PFSK-1 (cell line): ENCODE data around the gene EFCAB10.

Experiments
- FOXP2 ChIP-seq: optimal IDR thresholded peaks from 2 replicates; pipeline ENCODE3; 2011; ENCODE audit warnings: borderline replicate concordance, control low read depth, inconsistent platforms; ENCODE audit not compliant: insufficient read depth; ENCODE audit errors: extremely low read length, extremely low read depth
- POLR2AphosphoS5 ChIP-seq: IDR thresholded peaks from 2 replicates; pipeline ENCODE4 v1.6.1; 2012; ENCODE audit warnings: low read depth, mild to moderate bottlenecking, control low read depth, low read length, moderate library complexity
- SIN3A ChIP-seq: IDR thresholded peaks from 2 replicates; pipeline ENCODE4 v1.6.1; 2012; ENCODE audit warnings: mild to moderate bottlenecking, low read length, moderate library complexity, borderline replicate concordance; ENCODE audit not compliant: insufficient read depth
- TAF1 ChIP-seq: IDR thresholded peaks from 2 replicates; pipeline ENCODE4 v1.6.1; 2012; ENCODE audit warnings: low read length, control low read depth, borderline replicate concordance; ENCODE audit not compliant: insufficient read depth
- TF ChIP-seq, protein P1 (sequence below), 2 experiments: IDR thresholded peaks; 2 replicates each; pipeline versions ENCODE4 v1.6.1 to v1.8.0; 2011 to 2012; ENCODE audit warnings: low read depth in 2 of 2, low read length in 2 of 2, control low read depth in 1 of 2, inconsistent platforms in 1 of 2, mild to moderate bottlenecking in 1 of 2, moderate library complexity in 1 of 2; ENCODE audit not compliant: insufficient read depth in 1 of 2

EFCAB10 gene

DNA sequence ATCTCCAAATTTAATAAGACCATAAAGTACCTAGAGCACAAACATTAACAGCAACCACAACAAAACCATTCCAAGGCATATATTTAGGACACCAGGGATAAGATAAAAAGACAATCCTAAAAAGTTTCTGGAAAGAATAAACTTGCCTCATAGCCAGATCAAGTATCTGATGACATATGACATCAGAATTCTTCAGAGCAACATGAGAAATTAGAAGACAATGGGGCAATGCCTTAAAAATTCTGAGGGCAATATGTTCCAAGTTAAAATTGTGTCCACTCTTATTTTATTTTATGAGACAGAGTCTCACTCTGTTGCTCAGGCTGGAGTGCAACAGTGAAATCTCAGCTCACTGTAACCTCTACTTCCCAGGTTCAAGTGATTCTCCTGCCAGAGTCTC is 2.8 kb downstream of the EFCAB10 start:
- TF ChIP-seq SIN3A (no peak), POLR2AphosphoS5 (no peak), TAF1 (no peak), FOXP2 (no peak)
- TF ChIP-seq, protein P1, sequence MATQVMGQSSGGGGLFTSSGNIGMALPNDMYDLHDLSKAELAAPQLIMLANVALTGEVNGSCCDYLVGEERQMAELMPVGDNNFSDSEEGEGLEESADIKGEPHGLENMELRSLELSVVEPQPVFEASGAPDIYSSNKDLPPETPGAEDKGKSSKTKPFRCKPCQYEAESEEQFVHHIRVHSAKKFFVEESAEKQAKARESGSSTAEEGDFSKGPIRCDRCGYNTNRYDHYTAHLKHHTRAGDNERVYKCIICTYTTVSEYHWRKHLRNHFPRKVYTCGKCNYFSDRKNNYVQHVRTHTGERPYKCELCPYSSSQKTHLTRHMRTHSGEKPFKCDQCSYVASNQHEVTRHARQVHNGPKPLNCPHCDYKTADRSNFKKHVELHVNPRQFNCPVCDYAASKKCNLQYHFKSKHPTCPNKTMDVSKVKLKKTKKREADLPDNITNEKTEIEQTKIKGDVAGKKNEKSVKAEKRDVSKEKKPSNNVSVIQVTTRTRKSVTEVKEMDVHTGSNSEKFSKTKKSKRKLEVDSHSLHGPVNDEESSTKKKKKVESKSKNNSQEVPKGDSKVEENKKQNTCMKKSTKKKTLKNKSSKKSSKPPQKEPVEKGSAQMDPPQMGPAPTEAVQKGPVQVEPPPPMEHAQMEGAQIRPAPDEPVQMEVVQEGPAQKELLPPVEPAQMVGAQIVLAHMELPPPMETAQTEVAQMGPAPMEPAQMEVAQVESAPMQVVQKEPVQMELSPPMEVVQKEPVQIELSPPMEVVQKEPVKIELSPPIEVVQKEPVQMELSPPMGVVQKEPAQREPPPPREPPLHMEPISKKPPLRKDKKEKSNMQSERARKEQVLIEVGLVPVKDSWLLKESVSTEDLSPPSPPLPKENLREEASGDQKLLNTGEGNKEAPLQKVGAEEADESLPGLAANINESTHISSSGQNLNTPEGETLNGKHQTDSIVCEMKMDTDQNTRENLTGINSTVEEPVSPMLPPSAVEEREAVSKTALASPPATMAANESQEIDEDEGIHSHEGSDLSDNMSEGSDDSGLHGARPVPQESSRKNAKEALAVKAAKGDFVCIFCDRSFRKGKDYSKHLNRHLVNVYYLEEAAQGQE (IDR thresholded peaks at IDR 0.05; ENCODE audit: insufficient read depth in 1 of 2, low read depth in 2 of 2, low read length in 2 of 2) = no peak

DNA sequence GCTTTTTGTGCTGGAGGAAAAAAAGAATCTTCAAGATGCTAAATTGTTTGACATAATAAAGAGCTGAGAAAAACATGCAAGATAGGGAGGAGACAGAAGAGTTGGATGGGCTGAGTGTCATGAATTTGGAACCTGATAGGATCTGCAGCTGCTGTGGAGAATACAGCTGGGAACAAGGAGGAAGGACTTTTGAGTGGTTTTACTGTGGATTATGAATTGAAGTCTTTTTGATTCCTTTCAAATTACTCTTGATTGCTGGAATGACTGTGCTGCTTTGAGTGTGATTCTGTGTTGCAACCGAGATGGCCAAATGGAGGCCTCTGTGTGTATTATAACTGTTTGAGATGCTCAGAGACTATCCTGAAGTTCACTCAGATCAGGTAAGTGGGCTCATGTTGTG is 4.0 kb downstream of the EFCAB10 start:
- no peak for TF ChIP-seq POLR2AphosphoS5
- TF ChIP-seq FOXP2 = no peak
- no peak for TF ChIP-seq TAF1
- no peak for TF ChIP-seq SIN3A
- TF ChIP-seq, protein P1 (IDR thresholded peaks at IDR 0.05; ENCODE audit: insufficient read depth in 1 of 2, low read depth in 2 of 2, low read length in 2 of 2) = no peak

DNA sequence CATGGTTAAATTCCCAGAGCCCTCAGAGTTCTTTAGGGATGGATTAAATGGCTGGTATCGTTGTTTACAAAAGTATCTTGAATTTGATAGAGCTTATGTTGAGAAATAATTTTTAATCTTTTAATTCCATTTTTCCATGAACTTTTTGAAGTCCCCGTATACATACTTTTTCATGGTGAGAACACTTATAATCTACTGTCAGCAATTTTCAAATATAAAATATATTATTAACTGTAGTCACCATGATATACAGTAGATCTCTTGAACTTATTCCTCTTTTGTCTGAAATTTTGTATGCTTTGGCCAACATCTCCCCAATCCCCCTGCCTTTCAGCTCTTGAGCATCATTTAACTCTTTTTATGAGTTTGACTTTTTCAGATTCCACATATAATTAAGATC is 9.4 kb downstream of the EFCAB10 start:
- TF ChIP-seq, protein P1 (IDR thresholded peaks at IDR 0.05; ENCODE audit: insufficient read depth in 1 of 2, low read depth in 2 of 2, low read length in 2 of 2) = no peak
- TF ChIP-seq SIN3A = no peak

DNA sequence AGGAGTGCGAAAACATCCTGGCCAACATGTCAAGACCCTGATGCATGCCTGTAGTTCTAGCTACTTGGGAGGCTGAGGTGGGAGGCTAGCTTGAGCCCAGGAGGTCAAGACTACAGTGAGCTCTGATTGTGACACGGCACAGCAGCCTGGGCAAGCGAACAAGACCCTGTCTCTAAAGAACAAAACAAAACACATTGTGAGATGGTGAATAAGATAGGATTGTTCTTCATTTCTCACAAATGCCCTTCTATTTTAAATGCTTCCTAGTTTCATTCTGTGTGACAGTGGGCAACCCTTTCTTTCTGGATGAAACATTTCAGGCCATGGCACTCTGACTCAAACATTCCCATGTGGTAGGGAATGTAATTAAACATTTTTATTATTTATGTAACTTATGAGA is 13.5 kb downstream of the EFCAB10 start:
- TF ChIP-seq SIN3A (no peak), TAF1 (no peak), POLR2AphosphoS5 (no peak)
- TF ChIP-seq, protein P1 (IDR thresholded peaks at IDR 0.05; ENCODE audit: insufficient read depth in 1 of 2, low read depth in 2 of 2, low read length in 2 of 2) = no peak

DNA sequence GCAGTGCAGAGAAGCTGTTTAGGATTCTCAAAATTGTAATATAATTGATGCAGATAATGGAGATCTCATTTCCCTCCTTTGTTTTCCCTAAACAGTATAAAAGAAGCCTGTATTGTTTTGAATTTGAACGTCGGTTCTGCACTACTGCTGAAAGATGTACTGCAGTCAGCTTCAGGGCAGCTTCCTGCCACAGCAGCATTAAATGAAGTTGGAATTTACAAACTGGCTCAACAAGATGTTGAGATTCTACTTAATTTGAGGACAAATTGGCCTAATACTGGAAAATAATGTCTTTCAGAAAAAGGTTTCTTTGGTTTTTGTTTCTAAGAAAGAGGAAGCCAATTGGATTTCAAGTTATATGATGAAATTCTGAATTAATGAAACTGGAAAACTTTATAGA is 14.3 kb downstream of the EFCAB10 start:
- no peak for TF ChIP-seq POLR2AphosphoS5
- no peak for TF ChIP-seq FOXP2
- TF ChIP-seq SIN3A = no peak
- TF ChIP-seq, protein P1 (IDR thresholded peaks at IDR 0.05; ENCODE audit: insufficient read depth in 1 of 2, low read depth in 2 of 2, low read length in 2 of 2) = no peak
- no peak for TF ChIP-seq TAF1
